Measurements from ENCODE around the gene MET.

- no peak for TF ChIP-seq CTCF (IDR thresholded peaks at IDR 0.05 in 2 of 3, conservative IDR thresholded peaks at IDR 0.05 in 1 of 3; ENCODE audit: borderline replicate concordance in 1 of 3, insufficient read depth in 1 of 3, low read depth in 2 of 3, low read length in 2 of 3)
- TF ChIP-seq POLR2A (IDR thresholded peaks at IDR 0.05; ENCODE audit: borderline replicate concordance, extremely low read depth, insufficient read depth, insufficient read length): no peak
- TF ChIP-seq RAD21 (IDR thresholded peaks at IDR 0.05; ENCODE audit: low read depth): 0 out of 2 replicates have a peak, but pooled peaks have one; percentile 1
- no peak; the same call in 1 of the 2 replicates for TF ChIP-seq MAX (IDR thresholded peaks at IDR 0.05)
Observed at GRCh38 chr7:116777651-116778281, 105.8 kb downstream of the MET start.

All from HCT116 (cell line).